Endothelial cell of umbilical vein (primary cell): ENCODE results near the gene PRKAG1. TPM values are rescaled to one million over a fixed set of nuclear protein-coding genes. Genes with fewer than 3 reads are reported as not detected.

Experiments used
- BruUV-seq: library from RNA; stranded (reverse); fragments of 400-500 nt; replicated peaks from 2 replicates; lab custom pipeline; 2021; lab: Mats Ljungman, UMichigan
- CTCF ChIA-PET: fragments of 300-600, 350-600 bp; sonication (Branson Sonifier 250); formaldehyde crosslinking; loops from one replicate; lab custom pipeline; 2021; ENCODE audit warnings: antibody characterized with exemption, inconsistent platforms; lab: Charles Lee
- POLR2A ChIA-PET: fragments of 300-600, 350-600 bp; sonication (Branson Sonifier 250); formaldehyde crosslinking; loops from one replicate; lab custom pipeline; 2021; ENCODE audit warnings: antibody characterized with exemption, inconsistent platforms; lab: Charles Lee
- DNase-seq: peaks from one replicate; pipeline ENCODE4 v3.0.0-alpha.2; 2011; ENCODE audit warnings: low read depth, low spot score
- FAIRE-seq: peaks from 2 replicates; lab custom pipeline; 2011; peaks lifted over from hg19 to GRCh38; lab: Jason Lieb, UNC
- H2AFZ ChIP-seq: 2 replicates; pipeline ENCODE4 v1.6.0; 2012; ENCODE audit warnings: low read depth, low read length, control low read depth, inconsistent platforms
- H3K27ac ChIP-seq: 2 replicates; pipeline ENCODE4 v1.5.1; 2011; ENCODE audit warnings: low read depth, mild to moderate bottlenecking, control low read depth, low read length, moderate library complexity; ENCODE audit not compliant: insufficient read depth
- H3K27me3 ChIP-seq, 2 experiments: 2 replicates each; pipeline versions ENCODE4 v1.6.0 to v1.6.1; 2011; ENCODE audit warnings: low read length in 2 of 2, mixed read lengths in 1 of 2; ENCODE audit not compliant: control insufficient read depth in 2 of 2, insufficient read depth in 2 of 2
- H3K36me3 ChIP-seq, 2 experiments: 2 replicates in 1 of 2; 3 replicates in 1 of 2; pipeline ENCODE4 v1.5.1; 2011; ENCODE audit warnings: low read length in 2 of 2, mild to moderate bottlenecking in 1 of 2, moderate library complexity in 1 of 2; ENCODE audit not compliant: control insufficient read depth in 2 of 2, insufficient read depth in 2 of 2; ENCODE audit errors: extremely low read depth in 1 of 2
- H3K4me1 ChIP-seq: 3 replicates; pipeline ENCODE4 v1.5.1; 2011; ENCODE audit warnings: mild to moderate bottlenecking, low read length; ENCODE audit not compliant: control insufficient read depth, insufficient read depth; ENCODE audit errors: extremely low read depth
- H3K4me2 ChIP-seq: 2 replicates; pipeline ENCODE4 v1.6.1; 2011; ENCODE audit warnings: low read length, control low read depth, mixed read lengths; ENCODE audit not compliant: insufficient read depth
- H3K4me3 ChIP-seq, 3 experiments: fragments of 200-600 bp in 1 of 3; sonication (generic), shearing (Covaris generic) in 1 of 3; replicated peaks in 1 of 3; 2 replicates each; pipeline ENCODE4 v1.5.1; 2011 to 2016; ENCODE audit warnings: control low read depth in 3 of 3, low read length in 3 of 3, mild to moderate bottlenecking in 2 of 3, inconsistent platforms in 1 of 3, low read depth in 1 of 3, moderate library complexity in 1 of 3; ENCODE audit not compliant: insufficient read depth in 1 of 3
- H3K79me2 ChIP-seq: 2 replicates; pipeline ENCODE4 v1.6.0; 2012; ENCODE audit warnings: low read length, inconsistent platforms; ENCODE audit not compliant: control insufficient read depth, insufficient read depth
- H3K9ac ChIP-seq: replicated peaks from 2 replicates; pipeline ENCODE3; 2011; ENCODE audit warnings: low read length, control low read depth; ENCODE audit not compliant: insufficient read depth; ENCODE audit errors: extremely low read depth
- H3K9me1 ChIP-seq: replicated peaks from 3 replicates; pipeline ENCODE4 v1.6.0; 2011; ENCODE audit warnings: mild to moderate bottlenecking, low read length; ENCODE audit not compliant: control insufficient read depth, insufficient read depth; ENCODE audit errors: extremely low read depth
- H3K9me3 ChIP-seq: replicated peaks from 2 replicates; pipeline ENCODE4 v1.5.1; 2012; ENCODE audit warnings: low read length, inconsistent platforms; ENCODE audit not compliant: control insufficient read depth, insufficient read depth
- H4K20me1 ChIP-seq: replicated peaks from 2 replicates; pipeline ENCODE3; 2011; ENCODE audit warnings: mild to moderate bottlenecking, low read length; ENCODE audit not compliant: control insufficient read depth, insufficient read depth; ENCODE audit errors: extremely low read depth
- EZH2 ChIP-seq: IDR thresholded peaks from 2 replicates; pipeline ENCODE4 v1.6.1; 2012; ENCODE audit warnings: borderline replicate concordance, low read depth, mild to moderate bottlenecking, moderate library complexity, low read length, inconsistent platforms; ENCODE audit not compliant: severe bottlenecking
- FOS ChIP-seq: IDR thresholded peaks from 2 replicates; pipeline ENCODE4 v1.6.1; 2011; ENCODE audit warnings: mild to moderate bottlenecking, low read length, moderate library complexity, borderline replicate concordance; ENCODE audit not compliant: insufficient read depth
- GATA2 ChIP-seq: IDR thresholded peaks from 2 replicates; pipeline ENCODE4 v1.7.0; 2011; ENCODE audit warnings: low read depth, mild to moderate bottlenecking, moderate library complexity, mixed read lengths, low read length; ENCODE audit not compliant: insufficient read length, insufficient read depth
- JUN ChIP-seq: IDR thresholded peaks from 2 replicates; pipeline ENCODE4 v1.6.1; 2011; ENCODE audit warnings: borderline replicate concordance, low read depth; ENCODE audit not compliant: insufficient read length, insufficient read depth
- MYC ChIP-seq: IDR thresholded peaks from one replicate; pipeline ENCODE4 v1.6.1; 2011; ENCODE audit warnings: mild to moderate bottlenecking, low read depth, low read length
- POLR2A ChIP-seq: IDR thresholded peaks from 2 replicates; pipeline ENCODE4 v1.6.1; 2012; ENCODE audit warnings: low read depth, mild to moderate bottlenecking, control low read depth, low read length
- POLR2AphosphoS5 ChIP-seq: IDR thresholded peaks from 2 replicates; pipeline ENCODE4 v1.6.1; 2012; ENCODE audit warnings: low read depth, mild to moderate bottlenecking, control low read depth, low read length, moderate library complexity; ENCODE audit not compliant: insufficient read depth
- dilution Hi-C: fragments of 300-500 bp; cut with MboI; formaldehyde crosslinking; loops from one replicate; pipeline ENCODE4 v1.15.0; 2019; ENCODE audit warnings: low sequenced_read_pairs; ENCODE audit not compliant: extremely low pct_ligation_motif_present
- intact Hi-C: fragments of 100-400 bp; cut with micrococcal nuclease; formaldehyde crosslinking; loops from one replicate; pipeline ENCODE4 v1.10.0; 2022
- polyA plus RNA-seq, 4 experiments: library from polyadenylated mRNA; depleted of rRNA in 3 of 4; stranded (reverse) in 3 of 4; unstranded in 1 of 4; fragments of >200 nt; gene quantifications; 2 replicates each; pipeline versions ENCODE4 v1.2.1 to v1.2.3, GENCODE V29; 2011 to 2012; ENCODE audit warnings: missing spikeins in 1 of 4
- total RNA-seq: library from RNA; stranded (reverse); gene quantifications from 2 replicates; pipeline ENCODE4 v1.2.3, GENCODE V29; 2021
- TF ChIP-seq, protein P1 (sequence below), 2 donors: IDR thresholded peaks; 1 replicate in 1 of 2; 2 replicates in 1 of 2; pipeline ENCODE4 v1.5.1; 2011; ENCODE audit warnings: low read length in 2 of 2, mild to moderate bottlenecking in 2 of 2, moderate library complexity in 2 of 2, control low read depth in 1 of 2, inconsistent platforms in 1 of 2, low read depth in 1 of 2; ENCODE audit not compliant: insufficient read depth in 1 of 2; ENCODE audit errors: extremely low read depth in 1 of 2
- TF ChIP-seq, protein P2 (sequence below): IDR thresholded peaks from 2 replicates; pipeline ENCODE4 v1.6.1; 2011; ENCODE audit not compliant: insufficient read depth, insufficient read length

The PRKAG1 gene
- total and polyA plus RNA-seq, 2 donors (not counting 3 experiments of a cell fraction or from before 2014, with no cell fraction given) = 52.1 to 54.9 TPM

DNA sequence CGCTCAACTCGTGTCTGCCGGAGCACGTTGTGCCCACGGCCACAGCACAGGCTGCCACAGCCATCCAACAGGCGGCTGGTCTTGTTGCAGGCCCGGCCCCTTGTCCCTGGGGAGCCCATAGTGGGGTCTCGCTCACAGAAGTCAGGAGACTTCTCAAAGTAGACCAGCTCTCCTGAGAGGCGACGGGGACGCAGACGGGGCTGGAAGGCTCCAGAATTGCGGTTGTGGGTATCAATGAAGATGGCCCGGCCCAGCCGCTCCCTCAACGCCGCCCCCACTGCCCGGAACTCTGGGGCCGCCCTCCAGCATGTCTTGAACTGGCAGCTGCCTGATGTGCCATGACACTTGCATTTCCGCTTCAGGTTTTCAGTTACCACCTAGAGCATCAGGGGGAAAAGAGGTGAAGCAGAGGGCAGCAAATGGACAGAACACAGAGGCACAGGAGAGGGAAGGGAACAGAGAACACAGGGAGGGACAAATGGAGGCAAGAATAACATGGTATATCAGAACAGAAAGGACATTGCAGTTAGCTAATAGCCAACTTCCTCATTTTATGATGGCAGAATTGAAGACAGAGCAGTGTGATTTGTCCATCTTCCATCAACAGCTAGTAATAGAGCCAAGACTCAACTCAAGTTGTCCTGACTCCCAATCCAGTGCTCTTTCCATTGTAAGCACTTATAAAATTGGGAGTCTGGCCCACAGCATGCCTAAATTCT, 52.2 kb downstream of the PRKAG1 start:
- Histone ChIP-seq H3K9me1 (no peaks in the 10 kb centered on the region), H3K4me1 (peaks cover 11% of the 10 kb centered on the region), H3K9ac (no peak overlapping the region), H3K27ac (no peak overlapping the region), H3K4me2 (no peak overlapping the region), H2AFZ (no peak overlapping the region), H3K36me3 (no peaks in the 10 kb centered on the region), H3K9me3 (no peaks in the 10 kb centered on the region), H3K4me3 (no peak overlapping the region), H4K20me1 (no peaks in the 10 kb centered on the region), H3K79me2 (no peaks in the 10 kb centered on the region), H3K27me3 (peaks cover 33 to 34% of the 10 kb centered on the region in 2 experiments)
- intact Hi-C loops (no loop called here), dilution Hi-C loops (no loop called here)
- TF ChIP-seq GATA2 (no peak), POLR2A (no peak), EZH2 (no peak), POLR2AphosphoS5 (no peak), JUN (no peak), MYC (no peak), FOS (no peak)
- TF ChIP-seq, protein P1, sequence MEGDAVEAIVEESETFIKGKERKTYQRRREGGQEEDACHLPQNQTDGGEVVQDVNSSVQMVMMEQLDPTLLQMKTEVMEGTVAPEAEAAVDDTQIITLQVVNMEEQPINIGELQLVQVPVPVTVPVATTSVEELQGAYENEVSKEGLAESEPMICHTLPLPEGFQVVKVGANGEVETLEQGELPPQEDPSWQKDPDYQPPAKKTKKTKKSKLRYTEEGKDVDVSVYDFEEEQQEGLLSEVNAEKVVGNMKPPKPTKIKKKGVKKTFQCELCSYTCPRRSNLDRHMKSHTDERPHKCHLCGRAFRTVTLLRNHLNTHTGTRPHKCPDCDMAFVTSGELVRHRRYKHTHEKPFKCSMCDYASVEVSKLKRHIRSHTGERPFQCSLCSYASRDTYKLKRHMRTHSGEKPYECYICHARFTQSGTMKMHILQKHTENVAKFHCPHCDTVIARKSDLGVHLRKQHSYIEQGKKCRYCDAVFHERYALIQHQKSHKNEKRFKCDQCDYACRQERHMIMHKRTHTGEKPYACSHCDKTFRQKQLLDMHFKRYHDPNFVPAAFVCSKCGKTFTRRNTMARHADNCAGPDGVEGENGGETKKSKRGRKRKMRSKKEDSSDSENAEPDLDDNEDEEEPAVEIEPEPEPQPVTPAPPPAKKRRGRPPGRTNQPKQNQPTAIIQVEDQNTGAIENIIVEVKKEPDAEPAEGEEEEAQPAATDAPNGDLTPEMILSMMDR (IDR thresholded peaks at IDR 0.05; ENCODE audit: extremely low read depth in 1 of 2, insufficient read depth in 1 of 2, low read depth in 1 of 2, low read length in 2 of 2) = no peak
- TF ChIP-seq, protein P2, sequence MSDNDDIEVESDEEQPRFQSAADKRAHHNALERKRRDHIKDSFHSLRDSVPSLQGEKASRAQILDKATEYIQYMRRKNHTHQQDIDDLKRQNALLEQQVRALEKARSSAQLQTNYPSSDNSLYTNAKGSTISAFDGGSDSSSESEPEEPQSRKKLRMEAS = no peak
- ChIA-PET CTCF (interaction anchor here (0.8 to 5.2 kb wide), 8 partner anchors 9 to 113 kb away, joined by 3 to 58 read pairs (median 5); partner anchors contain the start of genes ARF3, FKBP11 and WNT1), POLR2A (interaction anchor here (1.0 kb wide), 1 partner anchor 9 kb away, joined by 4 read pairs; the partner anchor contains the start of gene ARF3)
- no peak for FAIRE-seq
- no peak for DNase-seq
- no TSS peak for BruUV-seq
